ENCODE results near the gene COPB1.

DNA sequence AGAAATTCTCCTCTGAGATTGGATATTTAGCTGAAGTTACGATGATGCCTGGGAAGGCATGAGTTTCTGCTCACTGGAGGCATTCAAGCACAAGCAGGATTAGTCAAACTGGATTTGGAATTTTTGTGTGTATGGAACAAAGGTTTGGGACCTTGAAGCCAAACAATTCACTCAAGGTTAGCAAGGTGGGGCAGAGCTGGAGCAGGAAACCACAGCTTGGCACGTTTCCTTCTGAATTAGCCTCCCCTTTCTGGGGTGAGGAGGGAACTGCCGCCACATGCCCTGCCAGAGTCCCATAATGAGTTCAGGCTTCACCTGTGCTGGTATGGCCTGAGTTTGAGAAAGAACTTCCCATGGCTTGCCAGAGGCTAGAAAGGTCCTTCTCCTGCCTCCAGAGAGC is 89.7 kb downstream of the COPB1 start:
- TF ChIP-seq GATA2 (IDR thresholded peaks at IDR 0.05; ENCODE audit: low read depth, low read length) (no peak), GATA3 (IDR thresholded peaks at IDR 0.05; ENCODE audit: low read depth, low read length) (no peak)
